Fibroblast of the aortic adventitia (primary cell): Measurements from ENCODE around the gene PARP3. TPM values are rescaled to one million over a fixed set of nuclear protein-coding genes. Genes with fewer than 3 reads are reported as not detected.
A peak's percentile ranks its signal among the peaks of the same experiment; 100 is the strongest.

Experiments
- DNase-seq: peaks from one replicate; pipeline ENCODE4 v3.0.0-alpha.2; 2010; ENCODE audit warnings: low read depth
- H3K4me3 ChIP-seq: 2 replicates; pipeline ENCODE4 v1.5.1; 2011; ENCODE audit warnings: low read depth, mild to moderate bottlenecking, control low read depth, low read length, moderate library complexity
- CTCF ChIP-seq: IDR thresholded peaks from 2 replicates; pipeline ENCODE4 v1.5.1; 2011; ENCODE audit warnings: mild to moderate bottlenecking, low read length, control low read depth, inconsistent platforms; ENCODE audit not compliant: insufficient read depth
- total RNA-seq: library from RNA; depleted of rRNA; stranded (reverse); fragments of >200 nt; gene quantifications from 2 replicates; pipeline ENCODE4 v1.2.3, GENCODE V29; 2012; ENCODE audit warnings: low replicate concordance

Gene PARP3
- total RNA-seq, 1 donor, result 27.1 TPM

DNA sequence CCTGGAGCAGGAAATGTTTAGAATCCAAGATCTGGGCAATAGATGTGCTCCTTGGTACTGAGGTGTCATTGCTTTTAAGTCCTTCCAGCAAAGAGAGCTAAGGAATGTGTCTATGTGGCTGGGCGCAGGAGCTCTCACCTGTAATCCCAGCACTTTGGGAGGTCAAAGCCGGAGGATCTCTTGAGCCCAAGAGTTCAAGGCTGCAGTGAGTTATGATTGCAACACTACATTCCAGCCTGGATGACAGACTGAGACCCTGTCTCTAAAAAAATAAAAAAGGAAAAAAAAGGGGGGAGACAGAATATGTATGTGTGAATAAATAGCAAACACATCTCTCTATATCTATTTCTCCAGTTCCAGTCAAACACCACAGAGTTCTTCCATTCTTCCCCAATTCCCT, 8.7 kb downstream of the PARP3 start:
- no peak overlapping the region for H3K4me3 ChIP-seq
- no peak for TF ChIP-seq CTCF
- DNase-seq, result no peak

DNA sequence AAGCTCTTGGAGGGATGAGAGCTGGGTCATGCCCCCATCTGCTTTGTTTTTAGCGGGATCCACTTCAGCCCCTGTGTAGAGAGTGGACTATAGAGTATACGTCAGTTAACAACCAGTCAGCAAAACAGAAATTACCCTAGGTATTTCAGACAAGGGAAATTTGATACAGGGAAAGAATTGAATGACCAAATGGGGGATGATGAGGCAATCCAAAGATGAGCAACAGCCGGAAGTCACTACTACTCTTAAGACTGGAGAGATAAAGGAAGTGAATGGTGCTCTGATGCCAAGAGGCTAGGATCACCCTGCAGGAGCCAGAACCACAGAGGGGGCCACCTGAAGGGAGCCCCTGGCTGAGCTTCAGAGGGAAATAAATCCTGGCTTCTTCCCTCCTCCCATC, 11.3 kb downstream of the PARP3 start:
- H3K4me3 ChIP-seq, result no peak overlapping the region
- peak; percentile 68 for DNase-seq
- no peak for TF ChIP-seq CTCF

GRCh38 chr3:51954105-51954504, 11.9 kb downstream of the PARP3 start:
- DNase-seq, result no peak
- H3K4me3 ChIP-seq, result no peak overlapping the region
- TF ChIP-seq CTCF, result no peak

GRCh38 chr3:51954713-51955112, 12.6 kb downstream of the PARP3 start:
- DNase-seq, result no peak

DNA sequence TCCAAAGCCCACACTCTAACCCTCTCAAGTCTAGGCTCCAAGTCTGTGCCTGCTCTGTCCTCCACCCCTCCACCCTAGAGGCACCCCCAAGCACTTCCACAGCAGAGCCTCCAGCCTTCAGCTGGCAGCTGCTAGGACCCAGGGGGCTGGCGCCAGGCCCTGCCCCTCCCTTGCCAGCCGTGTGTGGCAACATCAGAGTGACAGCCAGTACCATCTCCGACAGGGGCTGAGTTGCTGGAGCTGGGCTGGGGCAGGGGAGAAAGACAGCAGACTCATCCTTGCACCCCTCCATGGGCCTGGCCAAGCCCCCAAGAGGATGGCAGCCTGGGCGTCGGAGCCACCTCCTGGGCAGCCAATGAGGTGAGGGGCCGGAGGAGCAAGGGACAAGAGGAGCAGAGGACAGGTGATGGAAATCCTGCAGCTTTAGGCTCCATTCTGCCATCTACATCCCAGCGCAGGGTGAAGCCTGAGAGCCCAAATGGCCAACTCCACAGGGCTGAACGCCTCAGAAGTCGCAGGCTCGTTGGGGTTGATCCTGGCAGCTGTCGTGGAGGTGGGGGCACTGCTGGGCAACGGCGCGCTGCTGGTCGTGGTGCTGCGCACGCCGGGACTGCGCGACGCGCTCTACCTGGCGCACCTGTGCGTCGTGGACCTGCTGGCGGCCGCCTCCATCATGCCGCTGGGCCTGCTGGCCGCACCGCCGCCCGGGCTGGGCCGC, 13.2 kb downstream of the PARP3 start, which contains the start of gene GPR62:
GPR62 (plus strand) TSS at position 207 of the 718 bp plus-strand sequence; CDS start at position 479, 272 bp downstream.
- no peak for TF ChIP-seq CTCF
- H3K4me3 ChIP-seq, result no peak within 1 kb of the TSS
- no peak for DNase-seq

More at GRCh38 chr3:51954713-51955112, 12.6 kb downstream of the PARP3 start:
- TF ChIP-seq CTCF, result no peak
- no peak overlapping the region for H3K4me3 ChIP-seq

DNA sequence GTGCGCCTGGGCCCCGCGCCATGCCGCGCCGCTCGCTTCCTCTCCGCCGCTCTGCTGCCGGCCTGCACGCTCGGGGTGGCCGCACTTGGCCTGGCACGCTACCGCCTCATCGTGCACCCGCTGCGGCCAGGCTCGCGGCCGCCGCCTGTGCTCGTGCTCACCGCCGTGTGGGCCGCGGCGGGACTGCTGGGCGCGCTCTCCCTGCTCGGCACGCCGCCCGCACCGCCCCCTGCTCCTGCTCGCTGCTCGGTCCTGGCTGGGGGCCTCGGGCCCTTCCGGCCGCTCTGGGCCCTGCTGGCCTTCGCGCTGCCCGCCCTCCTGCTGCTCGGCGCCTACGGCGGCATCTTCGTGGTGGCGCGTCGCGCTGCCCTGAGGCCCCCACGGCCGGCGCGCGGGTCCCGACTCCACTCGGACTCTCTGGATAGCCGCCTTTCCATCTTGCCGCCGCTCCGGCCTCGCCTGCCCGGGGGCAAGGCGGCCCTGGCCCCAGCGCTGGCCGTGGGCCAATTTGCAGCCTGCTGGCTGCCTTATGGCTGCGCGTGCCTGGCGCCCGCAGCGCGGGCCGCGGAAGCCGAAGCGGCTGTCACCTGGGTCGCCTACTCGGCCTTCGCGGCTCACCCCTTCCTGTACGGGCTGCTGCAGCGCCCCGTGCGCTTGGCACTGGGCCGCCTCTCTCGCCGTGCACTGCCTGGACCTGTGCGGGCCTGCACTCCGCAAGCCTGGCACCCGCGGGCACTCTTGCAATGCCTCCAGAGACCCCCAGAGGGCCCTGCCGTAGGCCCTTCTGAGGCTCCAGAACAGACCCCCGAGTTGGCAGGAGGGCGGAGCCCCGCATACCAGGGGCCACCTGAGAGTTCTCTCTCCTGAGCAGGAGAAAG, 14.0 kb downstream of the PARP3 start:
- peak; percentile 22 for DNase-seq
- peak; percentile 35 for TF ChIP-seq CTCF
- H3K4me3 ChIP-seq, result no peak overlapping the region
